T-cell (primary cell): ENCODE measurements around the gene METTL13. TPM values are rescaled to one million over a fixed set of nuclear protein-coding genes. Genes with fewer than 3 reads are reported as not detected.

Experiments
- ATAC-seq, 4 experiments: fragments of 200-7000 bp in 3 of 4; fragments of 150-1000 bp in 1 of 4; cut with Tn5 transposase; replicated peaks in 1 of 4; 1 replicate in 3 of 4; 2 replicates in 1 of 4; pipeline ENCODE4 v1.10.0; 2021; ENCODE audit warnings: moderate library complexity in 3 of 4, mild to moderate bottlenecking in 2 of 4, moderate number of reproducible peaks in 1 of 4
- CTCF ChIA-PET, 2 donors: fragments of 300-600 bp; sonication (Branson Sonifier 250); formaldehyde crosslinking; loops; one replicate each; lab custom pipeline; 2022; ENCODE audit warnings: antibody characterized with exemption in 2 of 2; lab: Charles Lee
- POLR2A ChIA-PET, 2 donors: fragments of 300-600 bp; sonication (Branson Sonifier 250); formaldehyde crosslinking; loops; one replicate each; lab custom pipeline; 2022; ENCODE audit warnings: antibody characterized with exemption in 2 of 2; lab: Charles Lee
- DNase-seq, 35 experiments: peaks; one replicate each; pipeline versions ENCODE4 v3.0.0 to v3.0.0-alpha.2; 2013 to 2023
- H3K27ac ChIP-seq: one replicate; pipeline ENCODE4 v1.5.1; 2013; ENCODE audit warnings: low read length
- H3K27me3 ChIP-seq, 2 experiments: replicated peaks in 1 of 2; 1 replicate in 1 of 2; 2 replicates in 1 of 2; pipeline versions ENCODE4 v1.6.1 to v1.7.0; 2013; ENCODE audit warnings: low read length in 1 of 2, mixed read lengths in 1 of 2; ENCODE audit not compliant: control insufficient read depth in 2 of 2, insufficient read depth in 2 of 2; ENCODE audit errors: extremely low read depth in 1 of 2
- H3K36me3 ChIP-seq, 2 donors: 1 replicate in 1 of 2; 2 replicates in 1 of 2; pipeline versions ENCODE4 v1.6.1 to v1.7.0; 2013; ENCODE audit warnings: low read length in 1 of 2; ENCODE audit not compliant: control insufficient read depth in 2 of 2, insufficient read depth in 1 of 2; ENCODE audit errors: extremely low read depth in 1 of 2
- H3K4me1 ChIP-seq, 2 experiments: 1 replicate in 1 of 2; 2 replicates in 1 of 2; pipeline versions ENCODE4 v1.6.1 to v1.7.0; 2013; ENCODE audit warnings: low read length in 2 of 2, mixed read lengths in 1 of 2; ENCODE audit not compliant: insufficient read depth in 2 of 2, control insufficient read depth in 1 of 2; ENCODE audit errors: extremely low read depth in 1 of 2
- H3K4me3 ChIP-seq, 2 donors: 1 replicate in 1 of 2; 2 replicates in 1 of 2; pipeline versions ENCODE4 v1.5.1 to v1.7.0; 2013; ENCODE audit warnings: mild to moderate bottlenecking in 2 of 2, low read length in 1 of 2, moderate library complexity in 1 of 2; ENCODE audit not compliant: control insufficient read depth in 1 of 2; ENCODE audit errors: extremely low read depth in 1 of 2
- H3K9me3 ChIP-seq: 2 replicates; pipeline ENCODE4 v1.7.0; 2013
- H3K27ac Mint-ChIP-seq, 2 donors: one replicate each; pipeline ENCODE4 v1.8.0; 2020 to 2021; ENCODE audit warnings: mild to moderate bottlenecking in 2 of 2, mixed read lengths in 2 of 2
- H3K27me3 Mint-ChIP-seq, 2 donors: one replicate each; pipeline ENCODE4 v1.8.0; 2021 to 2022; ENCODE audit warnings: mixed read lengths in 2 of 2
- H3K36me3 Mint-ChIP-seq: one replicate; pipeline ENCODE4 v1.8.0; 2021; ENCODE audit warnings: mixed read lengths
- H3K4me1 Mint-ChIP-seq, 3 donors: one replicate each; pipeline ENCODE4 v1.8.0; 2020 to 2022; ENCODE audit warnings: mixed read lengths in 3 of 3, mild to moderate bottlenecking in 1 of 3
- H3K4me3 Mint-ChIP-seq, 3 donors: one replicate each; pipeline ENCODE4 v1.8.0; 2020 to 2022; ENCODE audit warnings: mild to moderate bottlenecking in 3 of 3, mixed read lengths in 3 of 3, moderate library complexity in 3 of 3
- H3K9me3 Mint-ChIP-seq, 3 donors: one replicate each; pipeline ENCODE4 v1.8.0; 2020 to 2022; ENCODE audit warnings: mixed read lengths in 3 of 3
- WGBS: methylation state at CpG from one replicate; pipeline ENCODE4 v1.1.5; 2013; ENCODE audit warnings: missing lambda C conversion rate; ENCODE audit not compliant: insufficient coverage; 5-methylcytosine and 5-hydroxymethylcytosine counted together
- total RNA-seq, 35 experiments: library from RNA in 6 of 35; stranded (reverse) in 6 of 35; fragments of 120-200 nt in 1 of 35; gene quantifications; one replicate each; pipeline versions ENCODE4 v1.2.1 to v1.2.4 and lab custom pipeline; 2013 to 2026

METTL13 gene
- total RNA-seq, 5 donors from 2014 or later (not counting 1 experiment from before 2014, with no cell fraction given): 16.0 to 37.6 (median 35.2) TPM

DNA sequence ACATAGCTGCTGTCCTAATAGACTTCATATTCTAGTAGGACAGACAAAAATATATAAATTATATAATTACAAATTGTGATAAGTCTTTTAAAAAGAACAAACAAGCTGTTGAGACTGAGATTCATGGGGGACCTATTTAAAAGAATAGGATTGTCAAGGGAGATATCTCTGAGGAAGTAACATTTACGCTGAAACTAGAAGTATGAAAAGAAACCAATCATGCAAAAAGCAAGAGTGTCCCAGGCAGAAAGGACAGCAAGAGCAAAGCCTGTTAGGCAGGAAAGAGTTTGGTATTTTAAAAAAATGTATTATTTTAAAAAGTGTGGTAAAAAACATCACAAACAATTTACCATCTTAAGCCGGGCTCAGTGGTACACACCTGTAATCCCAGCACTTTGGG, 9.1 kb upstream of the METTL13 start:
- H3K4me1 Mint-ChIP-seq: no peaks in the 10 kb centered on the region
- no peaks in the 10 kb centered on the region for H3K36me3 ChIP-seq

DNA sequence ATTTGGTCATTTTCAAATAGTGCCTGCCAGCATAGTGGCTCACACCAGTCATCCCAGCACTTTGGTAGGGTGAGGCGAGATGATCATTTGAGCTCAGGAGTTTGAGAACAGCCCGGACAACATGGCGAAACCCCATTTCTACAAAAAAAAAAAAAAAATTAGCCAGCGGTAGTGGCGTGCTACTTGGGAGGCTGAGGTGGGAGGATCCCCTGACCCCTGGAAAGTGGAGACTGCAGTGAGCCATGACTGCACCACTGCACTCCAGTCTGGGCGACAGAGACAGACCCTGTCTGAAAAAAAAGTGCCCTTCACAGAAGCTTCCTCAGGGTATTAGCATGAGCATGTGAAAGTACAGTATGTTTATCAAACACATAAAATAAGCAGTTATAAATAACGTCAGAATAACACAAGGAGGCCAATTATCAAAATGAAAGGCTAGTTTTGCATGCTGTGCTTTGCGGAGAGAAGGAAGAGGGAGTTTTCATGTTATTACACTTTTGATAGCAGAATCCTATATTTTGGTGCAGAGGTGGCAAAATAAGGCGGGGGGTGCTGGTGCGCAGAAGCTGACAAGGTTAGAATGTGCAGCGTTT, 781 bp upstream of the METTL13 start:
- Mint-ChIP-seq H3K27me3 (no peaks in the 10 kb centered on the region), H3K9me3 (no peaks in the 10 kb centered on the region), H3K27ac (peak overlapping the region; percentile 93 to 99), H3K4me3 (peak overlapping the region; percentile 97 to 100 (median 98)), H3K36me3 (peaks cover 24% of the 10 kb centered on the region), H3K4me1 (peaks cover 51 to 56% (median 54%) of the 10 kb centered on the region in 3 donors)
- WGBS: 0% methylated on average over 1 of the region's 11 CpGs
- peak overlapping the region; percentile 46 to 97 for H3K4me3 ChIP-seq
- no peaks in the 10 kb centered on the region for H3K9me3 ChIP-seq
- H3K27ac ChIP-seq: peak overlapping the region; percentile 84
- CTCF ChIA-PET: interaction anchor here in 1 of 2 donors (1.0 to 2.1 kb wide), 3 partner anchors 37 to 295 kb away, joined by 3 to 9 read pairs (median 3); partner anchors contain the start of gene PRRC2C
- ATAC-seq (peak in 1 of 4 experiments; percentile 0), DNase-seq (no peak)
- H3K36me3 ChIP-seq: peaks cover 2 to 22% of the 10 kb centered on the region in 2 donors
- no peaks in the 10 kb centered on the region for H3K27me3 ChIP-seq
- peaks cover 17 to 40% of the 10 kb centered on the region in 2 experiments for H3K4me1 ChIP-seq
- POLR2A ChIA-PET: interaction anchor here (0.6 to 2.6 kb wide), 4 partner anchors 38 to 203 kb away, joined by 3 to 10 read pairs (median 4); partner anchors contain the start of gene VAMP4 (in 1 of the 2)

More for the DNA sequence above, 9.1 kb upstream of the METTL13 start:
- CTCF ChIA-PET: no interaction called here
- no peak overlapping the region for H3K27ac ChIP-seq
- peaks cover 10 to 12% of the 10 kb centered on the region in 2 donors for H3K27me3 Mint-ChIP-seq
- H3K36me3 Mint-ChIP-seq: no peaks in the 10 kb centered on the region
- 86% methylated on average over 1 of the region's 2 CpGs for WGBS
- H3K9me3 Mint-ChIP-seq: no peaks in the 10 kb centered on the region
- no peaks in the 10 kb centered on the region for H3K9me3 ChIP-seq
- no peak overlapping the region for H3K4me3 ChIP-seq
- ATAC-seq: no peak
- DNase-seq: no peak
- peaks cover 0 to 6% of the 10 kb centered on the region in 2 experiments for H3K27me3 ChIP-seq
- no peak overlapping the region for H3K27ac Mint-ChIP-seq
- no peaks in the 10 kb centered on the region for H3K4me1 ChIP-seq
- H3K4me3 Mint-ChIP-seq: no peak overlapping the region
- POLR2A ChIA-PET: no interaction called here

DNA sequence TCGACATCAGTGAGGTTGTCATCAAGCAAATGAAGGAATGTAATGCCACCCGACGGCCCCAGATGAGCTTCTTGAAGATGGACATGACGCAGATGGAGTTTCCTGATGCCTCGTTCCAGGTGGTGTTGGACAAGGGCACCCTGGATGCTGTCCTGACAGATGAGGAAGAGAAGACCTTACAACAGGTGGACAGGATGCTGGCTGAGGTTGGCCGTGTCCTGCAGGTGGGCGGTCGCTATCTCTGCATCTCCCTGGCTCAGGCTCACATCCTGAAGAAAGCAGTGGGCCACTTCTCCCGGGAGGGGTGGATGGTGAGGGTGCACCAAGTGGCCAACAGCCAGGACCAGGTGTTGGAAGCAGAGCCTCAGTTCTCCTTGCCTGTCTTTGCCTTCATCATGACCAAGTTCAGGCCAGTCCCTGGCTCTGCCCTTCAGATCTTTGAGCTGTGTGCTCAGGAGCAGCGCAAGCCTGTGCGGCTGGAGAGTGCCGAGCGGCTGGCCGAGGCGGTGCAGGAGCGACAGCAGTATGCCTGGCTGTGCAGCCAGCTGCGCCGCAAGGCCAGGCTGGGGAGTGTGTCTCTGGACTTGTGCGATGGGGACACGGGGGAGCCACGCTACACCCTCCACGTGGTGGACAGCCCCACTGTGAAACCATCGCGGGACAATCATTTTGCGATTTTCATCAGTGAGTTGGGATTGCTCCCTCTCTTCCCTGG, 2.5 kb downstream of the METTL13 start:
- no peak overlapping the region for H3K27ac ChIP-seq
- DNase-seq (no peak), ATAC-seq (no peak)
- CTCF ChIA-PET: interaction anchor here in 1 of 2 donors (0.7 kb wide), 1 partner anchor 16 kb away, joined by 3 read pairs; no protein-coding TSS in a partner anchor
- Mint-ChIP-seq H3K4me1 (peaks cover 64 to 69% (median 68%) of the 10 kb centered on the region in 3 donors), H3K27ac (no peak overlapping the region), H3K36me3 (peaks cover 51% of the 10 kb centered on the region), H3K4me3 (peak overlapping the region; percentile 97 to 100 (median 98)), H3K27me3 (no peaks in the 10 kb centered on the region), H3K9me3 (no peaks in the 10 kb centered on the region)
- H3K9me3 ChIP-seq: no peaks in the 10 kb centered on the region
- H3K27me3 ChIP-seq: no peaks in the 10 kb centered on the region
- POLR2A ChIA-PET: no interaction called here
- H3K4me1 ChIP-seq: peaks cover 17 to 44% of the 10 kb centered on the region in 2 experiments
- WGBS: 96% methylated on average over 23 of the region's 25 CpGs
- H3K4me3 ChIP-seq: no peak overlapping the region
- peaks cover 9 to 55% of the 10 kb centered on the region in 2 donors for H3K36me3 ChIP-seq

DNA sequence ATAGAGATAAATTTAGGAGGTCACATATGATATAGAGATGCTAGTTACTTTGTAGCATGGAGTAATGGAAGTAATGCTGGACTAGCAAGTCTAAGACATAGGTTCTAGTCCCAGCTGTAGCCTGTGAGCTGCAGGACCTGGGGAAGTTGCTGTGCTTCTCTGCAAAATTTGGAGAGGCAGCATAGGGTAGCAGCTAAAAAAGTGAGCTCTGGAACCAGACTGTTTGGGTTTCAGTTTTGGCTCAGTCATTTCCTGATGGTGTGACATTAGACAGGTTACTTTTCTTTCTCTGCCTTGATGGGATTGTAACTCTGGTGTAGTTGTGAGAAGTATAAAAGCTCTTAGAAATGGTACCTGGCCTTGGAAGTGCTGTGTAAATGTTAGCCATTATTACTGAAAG, 3.3 kb downstream of the METTL13 start:
- H3K27me3 ChIP-seq: no peaks in the 10 kb centered on the region
- peaks cover 9 to 63% of the 10 kb centered on the region in 2 donors for H3K36me3 ChIP-seq
- no peaks in the 10 kb centered on the region for H3K9me3 Mint-ChIP-seq
- no peak overlapping the region for H3K27ac ChIP-seq
- ChIA-PET POLR2A (no interaction called here), CTCF (interaction anchor here (0.7 to 0.8 kb wide), 3 partner anchors 16 to 645 kb away, joined by 3 read pairs; partner anchors contain the start of gene PRRC2C (in 1 of the 2))
- no peak for DNase-seq
- H3K36me3 Mint-ChIP-seq: peaks cover 59% of the 10 kb centered on the region
- peaks cover 17 to 44% of the 10 kb centered on the region in 2 experiments for H3K4me1 ChIP-seq
- H3K27ac Mint-ChIP-seq: peak overlapping the region; percentile 56 to 70
- H3K4me1 Mint-ChIP-seq: peaks cover 64 to 70% (median 69%) of the 10 kb centered on the region in 3 donors
- H3K4me3 Mint-ChIP-seq: peak overlapping the region; percentile 32 to 98 (median 32)
- no peaks in the 10 kb centered on the region for H3K27me3 Mint-ChIP-seq
- ATAC-seq: no peak
- H3K4me3 ChIP-seq: no peak overlapping the region
- H3K9me3 ChIP-seq: no peaks in the 10 kb centered on the region

DNA sequence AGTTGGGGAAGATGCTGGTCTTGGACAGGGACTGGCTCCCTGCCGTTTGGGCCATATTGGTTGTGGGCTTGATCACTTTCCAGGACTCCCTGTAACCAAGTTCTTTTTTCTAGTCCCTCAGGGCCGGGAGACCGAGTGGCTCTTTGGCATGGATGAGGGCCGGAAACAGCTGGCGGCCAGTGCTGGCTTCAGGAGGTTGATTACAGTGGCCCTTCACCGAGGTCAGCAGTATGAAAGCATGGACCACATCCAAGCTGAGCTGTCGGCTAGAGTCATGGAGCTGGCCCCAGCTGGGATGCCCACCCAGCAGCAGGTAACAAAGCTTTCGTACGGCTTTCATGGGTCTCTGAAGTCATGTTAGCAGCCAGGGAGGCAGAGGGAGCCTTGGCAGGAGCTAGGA, 4.3 kb downstream of the METTL13 start:
- no peak overlapping the region for H3K4me3 ChIP-seq
- H3K27me3 ChIP-seq: no peaks in the 10 kb centered on the region
- Mint-ChIP-seq H3K36me3 (peaks cover 66% of the 10 kb centered on the region), H3K4me3 (no peak overlapping the region), H3K4me1 (peaks cover 56 to 64% (median 62%) of the 10 kb centered on the region in 3 donors), H3K9me3 (no peaks in the 10 kb centered on the region), H3K27ac (no peak overlapping the region), H3K27me3 (no peaks in the 10 kb centered on the region)
- peaks cover 15 to 36% of the 10 kb centered on the region in 2 experiments for H3K4me1 ChIP-seq
- DNase-seq (no peak), ATAC-seq (no peak)
- H3K27ac ChIP-seq: no peak overlapping the region
- CTCF ChIA-PET: interaction anchor here in 1 of 2 donors (0.8 kb wide), 2 partner anchors 67 to 301 kb away, joined by 3 read pairs; partner anchors contain the start of gene PRRC2C
- peaks cover 14 to 71% of the 10 kb centered on the region in 2 donors for H3K36me3 ChIP-seq
- H3K9me3 ChIP-seq: no peaks in the 10 kb centered on the region
- POLR2A ChIA-PET: no interaction called here
- WGBS: 98% methylated on average over 9 of the region's 9 CpGs

DNA sequence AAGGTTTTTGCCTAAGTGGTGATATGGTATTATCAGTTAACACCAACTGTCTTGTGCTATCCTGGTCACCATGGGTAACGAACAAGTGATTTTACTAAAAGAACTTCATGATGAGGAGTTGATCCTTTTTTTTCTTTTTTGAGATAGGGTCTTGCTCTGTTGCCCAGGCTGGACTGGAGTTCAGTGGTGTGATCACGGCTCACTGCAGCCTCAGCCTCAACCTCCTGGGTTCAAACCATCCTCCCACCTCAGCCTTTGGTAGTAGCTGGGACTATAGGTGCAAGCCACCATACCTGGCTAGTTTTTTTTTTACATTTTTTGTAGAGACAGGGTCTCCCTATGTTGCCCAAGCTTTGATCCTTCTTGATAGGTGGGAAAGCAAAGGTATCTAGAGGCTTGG, 5.1 kb downstream of the METTL13 start:
- WGBS: 100% methylated on average over 1 of the region's 2 CpGs
- ATAC-seq (no peak), DNase-seq (no peak)
- Mint-ChIP-seq H3K27me3 (no peaks in the 10 kb centered on the region), H3K4me3 (no peak overlapping the region), H3K4me1 (peaks cover 51 to 60% (median 56%) of the 10 kb centered on the region in 3 donors), H3K9me3 (no peaks in the 10 kb centered on the region), H3K27ac (no peak overlapping the region), H3K36me3 (peaks cover 69% of the 10 kb centered on the region)
- Histone ChIP-seq H3K4me3 (no peak overlapping the region), H3K27ac (no peak overlapping the region), H3K4me1 (peaks cover 15 to 33% of the 10 kb centered on the region in 2 experiments), H3K27me3 (no peaks in the 10 kb centered on the region), H3K9me3 (no peaks in the 10 kb centered on the region), H3K36me3 (peaks cover 19 to 79% of the 10 kb centered on the region in 2 donors)
- POLR2A ChIA-PET: no interaction called here
- CTCF ChIA-PET: no interaction called here
